Measurements from ENCODE around the gene SERPINI1.
"Not testable (repeated sequence)": the region's sequence is repeated elsewhere in the genome, so short reads cannot be mapped to it uniquely, and the experiment has no call there.

Gene SERPINI1

DNA sequence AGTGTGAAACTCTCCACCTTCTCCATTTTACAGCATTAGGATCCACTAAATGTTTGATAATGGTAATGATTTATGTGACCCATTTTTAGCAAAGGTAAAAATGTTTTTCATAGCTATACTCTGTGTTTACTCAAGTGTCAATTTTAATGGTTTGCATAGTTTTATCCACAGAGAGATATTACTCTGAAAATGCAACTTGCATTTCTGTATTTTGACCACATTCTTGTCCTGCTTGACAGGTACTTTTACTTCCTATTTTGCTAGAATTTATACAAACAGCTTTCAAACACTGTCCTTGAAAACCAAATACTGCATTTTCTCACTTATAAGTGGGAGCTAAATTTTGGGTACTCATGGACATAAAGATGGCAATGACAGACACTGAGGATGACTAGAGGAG lies 62.9 kb downstream of the SERPINI1 start:
- DNase-seq: no peak

- no peak for DNase-seq
These were observed 73.4 kb downstream of the SERPINI1 start for GRCh38 chr3:167808910-167809309.

DNA sequence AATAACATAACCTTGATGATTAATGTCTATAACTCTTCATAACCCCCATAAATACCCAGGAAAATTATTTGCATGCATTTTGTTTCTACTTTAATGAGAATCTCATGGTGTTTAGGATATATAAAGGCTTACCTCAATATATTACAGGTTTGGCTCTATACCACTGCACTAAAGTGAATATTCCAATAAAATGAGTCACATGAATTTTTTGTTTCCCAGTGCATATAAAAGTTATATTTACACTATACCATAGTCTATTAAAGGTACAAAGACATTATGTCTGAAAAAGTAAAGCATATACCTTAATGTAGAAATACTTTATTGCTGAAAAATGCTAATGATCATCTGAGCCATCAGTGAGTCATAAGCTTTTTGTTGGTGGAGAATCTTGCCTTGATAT lies 74.7 kb downstream of the SERPINI1 start:
- DNase-seq: no peak

GRCh38 chr3:167811031-167811430 lies 75.5 kb downstream of the SERPINI1 start:
- DNase-seq: no peak

GRCh38 chr3:167813169-167814123 lies 77.9 kb downstream of the SERPINI1 start:
- no peak for DNase-seq

- DNase-seq: no peak
These were observed 79.0 kb downstream of the SERPINI1 start for GRCh38 chr3:167814441-167814951.

GRCh38 chr3:167816953-167817352 lies 81.4 kb downstream of the SERPINI1 start:
- no peak for DNase-seq

- no peak for DNase-seq
These were observed 84.8 kb downstream of the SERPINI1 start for GRCh38 chr3:167820102-167820865.

DNA sequence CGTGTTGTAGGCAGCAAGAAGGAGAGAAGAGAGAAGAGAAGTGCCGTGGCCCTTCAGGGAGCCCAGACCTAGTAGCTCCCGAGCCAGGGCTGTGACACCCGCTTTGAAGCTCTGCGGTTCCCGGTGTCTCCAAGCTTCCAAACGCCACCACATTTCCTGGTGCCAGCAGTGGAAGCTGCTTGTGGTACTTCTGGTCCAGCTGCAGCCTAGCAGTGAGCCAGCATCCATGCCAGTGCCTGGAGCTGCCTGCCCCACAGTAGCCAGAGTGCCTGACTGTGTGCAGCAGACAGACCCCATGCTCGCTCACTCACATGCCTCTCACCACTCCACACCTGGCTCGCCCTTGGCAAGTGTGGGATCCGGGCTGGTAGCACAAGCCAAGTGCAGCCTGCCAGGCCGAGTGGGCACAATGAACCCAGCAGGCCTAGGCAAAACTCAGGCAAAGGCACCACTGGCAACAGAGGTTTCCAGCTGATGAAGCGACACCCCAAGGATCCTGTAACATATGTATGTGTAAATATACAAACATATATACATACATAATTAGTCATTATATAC lies 85.8 kb downstream of the SERPINI1 start:
- no peak for DNase-seq

DNA sequence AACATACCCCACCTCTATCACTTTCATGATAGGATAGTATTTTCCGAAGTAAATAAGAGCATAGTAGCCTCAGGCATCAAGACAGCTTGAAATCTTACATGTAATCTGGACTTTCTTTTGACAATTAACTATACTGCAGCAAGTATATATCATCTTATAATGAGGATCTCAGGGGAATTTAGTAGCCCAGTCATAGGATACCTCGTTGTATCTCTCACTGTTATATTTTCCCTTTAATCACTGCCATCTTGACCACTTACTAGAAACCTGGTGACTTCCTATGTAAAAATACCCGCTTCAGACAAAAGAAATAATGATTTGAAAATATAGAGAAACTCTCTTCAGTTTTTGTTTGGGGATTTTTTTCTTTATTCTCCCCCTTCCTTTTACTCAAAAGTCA lies 88.2 kb downstream of the SERPINI1 start:
- DNase-seq: no peak

- not testable (repeated sequence) for DNase-seq
These were observed 92.1 kb downstream of the SERPINI1 start for GRCh38 chr3:167827588-167827987.

DNA sequence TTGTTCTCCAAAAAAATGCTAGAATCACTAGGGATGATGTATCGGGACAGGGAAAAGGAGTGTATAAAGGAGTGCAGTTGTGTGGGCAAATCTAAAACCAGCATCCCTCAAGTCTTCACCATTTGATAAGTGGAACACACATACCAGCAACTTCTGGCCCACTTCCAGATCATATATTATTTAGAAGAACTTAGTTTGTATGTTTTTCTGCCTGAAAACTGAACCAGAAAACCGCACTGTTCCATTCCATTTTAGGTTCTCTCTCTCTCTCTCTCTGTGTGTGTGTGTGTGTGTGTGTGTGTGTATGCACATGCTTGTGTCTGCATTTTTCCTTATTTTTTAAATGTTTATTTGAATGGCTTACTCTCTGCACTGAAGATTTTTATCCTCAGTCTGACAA lies 93.5 kb downstream of the SERPINI1 start:
- no peak for DNase-seq

DNA sequence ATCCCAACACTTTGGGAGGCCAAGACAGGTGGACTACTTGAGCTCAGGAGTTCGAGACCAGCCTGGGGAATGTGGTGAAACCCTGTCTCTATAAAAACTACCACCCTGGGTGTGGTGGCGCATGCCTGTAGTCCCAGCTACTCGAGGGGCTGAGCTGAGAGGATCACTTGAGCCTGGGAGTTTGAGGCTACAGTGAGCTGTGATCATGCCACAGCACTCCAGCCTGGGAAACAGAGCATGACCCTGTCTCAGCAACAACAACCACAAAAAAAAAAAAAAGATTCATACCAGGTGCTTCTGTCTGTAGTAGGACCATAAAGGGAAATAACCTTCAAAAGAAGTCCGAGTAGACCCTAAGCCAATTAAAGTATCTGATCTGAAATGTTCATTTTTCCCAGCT lies 94.5 kb downstream of the SERPINI1 start:
- no peak for DNase-seq

DNA sequence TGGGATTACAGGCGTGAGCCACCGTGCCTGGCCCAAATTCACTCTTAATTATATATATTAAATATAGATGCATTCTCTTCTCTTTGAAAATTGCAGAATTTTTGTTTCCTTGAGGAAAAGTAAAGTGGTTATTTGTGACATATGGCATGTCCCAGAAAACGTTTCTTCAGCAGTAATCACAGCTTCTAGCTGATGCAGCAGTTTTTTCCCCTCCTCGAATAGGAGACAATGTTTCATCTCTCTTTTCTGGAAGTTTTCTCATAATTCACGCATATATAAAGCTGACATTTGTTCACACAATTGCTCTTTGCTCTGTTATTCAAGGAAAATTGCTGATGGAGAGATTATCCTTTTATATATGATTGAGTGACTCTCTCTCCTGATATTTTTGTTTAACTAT lies 99.8 kb downstream of the SERPINI1 start:
- no peak for DNase-seq

DNA sequence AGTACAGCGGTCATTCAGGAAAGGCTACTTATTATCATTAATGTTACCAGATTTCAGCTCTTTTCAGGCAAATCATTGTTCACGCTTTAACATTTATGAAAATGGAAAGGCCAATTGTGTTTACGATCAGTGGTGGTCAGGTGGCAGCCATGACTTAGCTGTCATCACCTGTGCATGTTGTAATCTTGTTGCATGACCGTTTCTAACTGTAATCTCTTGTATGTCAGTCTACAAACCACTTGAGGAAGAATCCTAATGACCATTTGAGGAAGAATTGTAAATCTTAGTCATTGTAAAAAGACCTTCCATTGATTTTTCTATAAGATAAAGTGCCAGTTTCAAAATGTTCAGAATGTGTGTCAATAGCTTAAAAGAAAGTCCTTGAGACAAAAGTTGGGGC lies 100.4 kb downstream of the SERPINI1 start:
- DNase-seq: no peak

- DNase-seq: no peak
These were observed 101.9 kb downstream of the SERPINI1 start for GRCh38 chr3:167837466-167837865.

- DNase-seq: no peak
These were observed 104.1 kb downstream of the SERPINI1 start for GRCh38 chr3:167839460-167840134.

DNA sequence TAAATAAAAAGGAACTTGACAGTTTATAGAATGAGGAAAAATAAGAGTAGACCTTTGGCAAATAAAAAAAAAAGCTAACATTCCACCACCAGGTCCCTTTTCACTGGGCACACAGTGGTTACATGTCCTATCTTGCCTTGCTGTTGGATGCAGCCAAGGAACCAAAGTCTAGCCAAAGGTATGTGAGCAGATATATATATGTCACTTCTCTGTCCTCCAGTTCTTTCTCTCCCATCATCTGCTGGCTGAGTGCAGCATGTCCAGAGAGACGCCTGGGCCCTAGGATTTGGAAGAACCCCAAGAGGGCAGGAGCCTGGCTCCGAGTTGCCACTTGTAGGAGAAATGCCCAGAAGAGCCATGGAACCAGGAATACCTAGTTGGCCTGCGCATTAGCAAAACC lies 104.7 kb downstream of the SERPINI1 start:
- no peak for DNase-seq

- DNase-seq: no peak
These were observed 108.0 kb downstream of the SERPINI1 start for GRCh38 chr3:167843481-167843880.

- DNase-seq: no peak
These were observed 108.4 kb downstream of the SERPINI1 start for GRCh38 chr3:167843886-167844285.

DNA sequence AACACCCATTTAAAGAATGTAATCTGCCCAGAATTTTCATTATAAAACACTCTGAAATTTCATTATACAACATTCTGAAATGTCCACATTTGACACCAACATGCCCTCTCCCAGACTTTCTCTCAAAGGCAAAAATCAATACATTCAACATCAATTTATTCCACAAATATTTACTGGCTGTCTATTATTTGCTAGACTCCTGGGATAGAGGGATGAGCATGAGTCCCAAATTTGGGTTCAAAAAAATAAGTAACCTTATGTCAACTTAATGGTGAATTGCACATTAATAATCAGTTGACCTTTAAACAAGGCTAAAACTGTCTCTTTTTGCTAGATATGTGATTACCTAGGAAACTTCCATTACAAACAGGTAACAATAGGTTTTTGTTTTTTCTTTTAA lies 109.0 kb downstream of the SERPINI1 start:
- DNase-seq: no peak

GRCh38 chr3:167851171-167851570 lies 115.7 kb downstream of the SERPINI1 start:
- DNase-seq: no peak

- no peak for DNase-seq
These were observed 116.2 kb downstream of the SERPINI1 start for GRCh38 chr3:167851749-167852148.
